Stimulated activated naive CD8-positive, alpha-beta T cell treated with anti-CD3 and anti-CD28 coated beads, Interleukin-15, Interleukin-2, amounts not matched to agents 100 ng/mL and 50 ng/mL, for 24 hours (primary cell): ENCODE results near the gene CELSR3.

ENCODE experiments used
- H3K27ac Mint-ChIP-seq: one replicate; pipeline ENCODE4 v1.8.0; 2021; ENCODE audit warnings: mild to moderate bottlenecking, mixed read lengths
- H3K27me3 Mint-ChIP-seq: one replicate; pipeline ENCODE4 v1.8.0; 2021; ENCODE audit warnings: mixed read lengths
- H3K36me3 Mint-ChIP-seq: one replicate; pipeline ENCODE4 v1.8.0; 2021; ENCODE audit warnings: low read depth, mixed read lengths
- H3K4me1 Mint-ChIP-seq: one replicate; pipeline ENCODE4 v1.8.0; 2021; ENCODE audit warnings: low read depth, mixed read lengths
- H3K4me3 Mint-ChIP-seq: one replicate; pipeline ENCODE4 v1.8.0; 2021; ENCODE audit warnings: mild to moderate bottlenecking, mixed read lengths
- H3K9me3 Mint-ChIP-seq: one replicate; pipeline ENCODE4 v1.8.0; 2021; ENCODE audit warnings: mixed read lengths

The CELSR3 gene

DNA sequence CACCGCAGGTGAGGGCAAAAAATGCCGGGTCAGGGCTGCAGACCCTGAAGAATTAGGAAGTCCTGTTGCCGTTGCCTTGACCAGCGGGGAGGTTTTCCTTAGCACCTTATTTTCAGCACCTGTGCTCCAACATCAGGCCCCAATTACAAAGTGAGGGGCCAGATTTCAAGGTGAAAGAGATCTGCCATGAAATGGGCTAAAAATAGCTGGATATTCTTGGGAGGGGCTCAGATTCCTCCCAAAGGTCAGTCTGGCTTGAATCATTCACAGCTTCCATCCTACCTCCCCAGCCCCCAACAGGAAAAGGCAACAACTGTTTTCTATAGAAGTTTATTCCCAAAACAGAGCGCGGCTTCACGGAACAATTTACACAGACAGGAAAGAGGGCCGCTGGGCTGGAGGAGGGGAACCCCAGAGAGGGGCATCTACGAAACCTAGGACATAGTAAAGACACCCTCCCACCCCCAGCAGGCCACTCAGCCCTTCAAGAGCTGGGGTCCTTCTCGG lies 26.5 kb downstream of the CELSR3 start:
- peak overlapping the region; percentile 86 for H3K4me3 Mint-ChIP-seq
- peak overlapping the region; percentile 72 for H3K27ac Mint-ChIP-seq
- peaks cover 4% of the 10 kb centered on the region for H3K36me3 Mint-ChIP-seq
- no peaks in the 10 kb centered on the region for H3K9me3 Mint-ChIP-seq
- no peaks in the 10 kb centered on the region for H3K27me3 Mint-ChIP-seq
- peaks cover 24% of the 10 kb centered on the region for H3K4me1 Mint-ChIP-seq

- H3K27ac Mint-ChIP-seq: peak within 1 kb of the TSS; percentile 72
- H3K4me3 Mint-ChIP-seq: peak within 1 kb of the TSS; percentile 86
- H3K27me3 Mint-ChIP-seq: no peaks in the 10 kb centered on the region
- H3K4me1 Mint-ChIP-seq: peaks cover 24% of the 10 kb centered on the region
- peaks cover 4% of the 10 kb centered on the region for H3K36me3 Mint-ChIP-seq
- H3K9me3 Mint-ChIP-seq: no peaks in the 10 kb centered on the region
These were observed 27.3 kb downstream of the CELSR3 start, which contains the start of gene SLC26A6 for GRCh38 chr3:48635222-48636021. Gene SLC26A6, minus strand, starts transcription at chr3:48635461. Its CDS starts 68 bp downstream, at chr3:48635393.

DNA sequence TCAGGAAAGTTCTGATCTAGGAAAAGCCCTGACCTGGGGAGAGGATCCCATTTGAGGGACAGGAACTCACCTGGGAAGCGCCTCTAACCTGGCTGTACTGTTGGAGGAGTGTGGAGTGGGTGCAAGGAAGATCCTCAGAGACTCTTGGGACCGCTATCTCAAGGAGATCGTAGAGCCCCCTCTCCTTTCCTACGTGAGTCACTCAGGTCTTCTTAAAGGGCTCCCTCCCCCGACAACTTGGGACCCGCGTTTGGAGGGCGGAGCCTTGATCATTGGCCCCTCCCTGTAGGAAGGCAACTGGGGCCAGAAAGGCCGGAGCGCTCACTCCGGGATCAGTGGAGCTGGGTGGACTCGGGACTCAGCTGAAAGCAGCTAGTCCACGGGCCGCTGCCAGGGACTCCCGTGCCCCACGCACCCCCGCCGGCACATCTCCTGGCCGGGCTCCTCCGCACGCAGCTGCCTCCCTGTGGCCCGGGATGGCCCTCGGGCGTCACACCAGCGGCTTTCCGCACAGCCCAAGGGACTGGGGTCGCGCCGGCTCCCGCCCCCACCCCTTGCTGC lies 27.9 kb downstream of the CELSR3 start:
- H3K27ac Mint-ChIP-seq: peak overlapping the region; percentile 36
- H3K36me3 Mint-ChIP-seq: peaks cover 8% of the 10 kb centered on the region
- no peaks in the 10 kb centered on the region for H3K27me3 Mint-ChIP-seq
- H3K4me1 Mint-ChIP-seq: peaks cover 24% of the 10 kb centered on the region
- peak overlapping the region; percentile 86 for H3K4me3 Mint-ChIP-seq
- H3K9me3 Mint-ChIP-seq: no peaks in the 10 kb centered on the region

- no peaks in the 10 kb centered on the region for H3K9me3 Mint-ChIP-seq
- H3K4me1 Mint-ChIP-seq: peaks cover 24% of the 10 kb centered on the region
- peaks cover 18% of the 10 kb centered on the region for H3K36me3 Mint-ChIP-seq
- H3K4me3 Mint-ChIP-seq: peak overlapping the region; percentile 86
- no peak overlapping the region for H3K27ac Mint-ChIP-seq
- no peaks in the 10 kb centered on the region for H3K27me3 Mint-ChIP-seq
These were observed 28.9 kb downstream of the CELSR3 start for GRCh38 chr3:48633743-48634142.

DNA sequence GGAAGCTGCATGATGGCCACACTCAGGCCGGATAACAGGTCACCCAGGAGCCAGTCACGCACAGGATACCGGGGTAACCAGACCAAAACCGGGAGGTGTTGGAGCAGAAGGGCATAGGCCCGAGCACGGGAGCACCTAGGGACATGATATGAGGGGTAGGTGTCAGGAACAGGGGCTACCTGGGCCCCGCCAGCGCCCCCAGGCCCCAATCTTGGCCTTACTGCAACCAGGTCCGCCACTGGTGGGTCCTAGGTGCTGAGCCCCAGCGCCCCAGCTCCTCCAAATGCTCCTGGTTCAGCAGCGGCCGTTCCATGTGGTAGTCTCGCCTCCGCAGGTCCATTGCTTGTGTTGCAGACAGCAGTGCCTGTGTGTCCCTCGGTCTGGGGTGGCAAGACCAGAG lies 29.4 kb downstream of the CELSR3 start:
- no peaks in the 10 kb centered on the region for H3K9me3 Mint-ChIP-seq
- no peak overlapping the region for H3K4me3 Mint-ChIP-seq
- no peaks in the 10 kb centered on the region for H3K27me3 Mint-ChIP-seq
- H3K36me3 Mint-ChIP-seq: peaks cover 18% of the 10 kb centered on the region
- H3K4me1 Mint-ChIP-seq: peaks cover 24% of the 10 kb centered on the region
- no peak overlapping the region for H3K27ac Mint-ChIP-seq

- Mint-ChIP-seq H3K27me3 (no peaks in the 10 kb centered on the region), H3K9me3 (no peaks in the 10 kb centered on the region), H3K4me1 (peaks cover 18% of the 10 kb centered on the region), H3K36me3 (peaks cover 26% of the 10 kb centered on the region), H3K27ac (no peak overlapping the region), H3K4me3 (no peak overlapping the region)
These were observed 30.9 kb downstream of the CELSR3 start for GRCh38 chr3:48631516-48632448.

- Mint-ChIP-seq H3K27ac (no peak overlapping the region), H3K4me1 (peaks cover 9% of the 10 kb centered on the region), H3K27me3 (no peaks in the 10 kb centered on the region), H3K4me3 (no peak overlapping the region), H3K9me3 (no peaks in the 10 kb centered on the region), H3K36me3 (peaks cover 27% of the 10 kb centered on the region)
These were observed 31.9 kb downstream of the CELSR3 start for GRCh38 chr3:48630833-48631232.

DNA sequence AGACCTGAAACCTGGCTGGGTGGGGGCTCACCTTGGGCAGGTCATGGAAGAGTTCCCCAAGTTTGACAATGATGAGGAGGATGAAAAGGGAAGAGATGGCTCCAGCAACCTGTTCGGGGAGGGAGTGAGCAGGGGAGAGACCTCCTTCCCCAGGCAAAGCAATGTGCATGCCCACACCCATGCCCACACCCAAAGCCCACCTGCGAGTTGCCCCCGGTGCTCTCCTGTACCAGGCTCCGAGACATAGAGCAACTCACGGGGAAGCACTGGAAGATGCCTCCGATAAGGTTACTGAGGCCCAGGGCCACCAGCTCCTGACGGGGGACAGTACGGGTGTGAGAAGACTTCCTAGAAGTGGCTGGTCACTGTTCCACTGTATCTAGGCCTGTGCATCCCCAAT lies 32.3 kb downstream of the CELSR3 start:
- no peaks in the 10 kb centered on the region for H3K27me3 Mint-ChIP-seq
- no peak overlapping the region for H3K27ac Mint-ChIP-seq
- H3K36me3 Mint-ChIP-seq: peaks cover 27% of the 10 kb centered on the region
- no peaks in the 10 kb centered on the region for H3K9me3 Mint-ChIP-seq
- peaks cover 8% of the 10 kb centered on the region for H3K4me1 Mint-ChIP-seq
- no peak overlapping the region for H3K4me3 Mint-ChIP-seq

DNA sequence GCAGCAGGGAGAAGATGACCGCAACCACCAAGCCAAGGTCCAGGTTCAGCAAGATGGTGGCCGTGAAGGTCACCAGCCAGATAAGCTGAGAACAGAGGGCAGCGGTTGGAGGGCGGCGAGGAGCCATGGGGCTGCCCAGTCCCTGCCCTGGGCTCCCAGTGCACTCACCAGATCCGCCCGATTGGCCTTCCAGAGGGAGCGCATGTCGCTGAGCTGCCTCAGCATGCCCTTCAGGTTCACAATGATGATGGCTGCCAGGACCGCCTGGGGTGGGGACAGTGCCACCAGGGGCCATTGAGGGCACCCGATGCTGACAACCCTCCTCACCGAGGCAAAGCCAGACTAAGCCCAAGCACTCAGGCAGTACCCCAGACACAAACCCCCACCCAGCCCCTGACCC lies 32.8 kb downstream of the CELSR3 start:
- Mint-ChIP-seq H3K27ac (no peak overlapping the region), H3K4me1 (peaks cover 8% of the 10 kb centered on the region), H3K36me3 (peaks cover 27% of the 10 kb centered on the region), H3K4me3 (no peak overlapping the region), H3K27me3 (no peaks in the 10 kb centered on the region), H3K9me3 (no peaks in the 10 kb centered on the region)

GRCh38 chr3:48628277-48629017 lies 34.2 kb downstream of the CELSR3 start:
- no peaks in the 10 kb centered on the region for H3K27me3 Mint-ChIP-seq
- H3K4me1 Mint-ChIP-seq: peaks cover 3% of the 10 kb centered on the region
- no peaks in the 10 kb centered on the region for H3K9me3 Mint-ChIP-seq
- H3K27ac Mint-ChIP-seq: no peak overlapping the region
- H3K4me3 Mint-ChIP-seq: no peak overlapping the region
- peaks cover 27% of the 10 kb centered on the region for H3K36me3 Mint-ChIP-seq

GRCh38 chr3:48625600-48625999 lies 37.1 kb downstream of the CELSR3 start:
- no peak overlapping the region for H3K27ac Mint-ChIP-seq
- H3K36me3 Mint-ChIP-seq: peaks cover 22% of the 10 kb centered on the region
- H3K4me1 Mint-ChIP-seq: peaks cover 3% of the 10 kb centered on the region
- no peak overlapping the region for H3K4me3 Mint-ChIP-seq
- no peaks in the 10 kb centered on the region for H3K27me3 Mint-ChIP-seq
- no peaks in the 10 kb centered on the region for H3K9me3 Mint-ChIP-seq

DNA sequence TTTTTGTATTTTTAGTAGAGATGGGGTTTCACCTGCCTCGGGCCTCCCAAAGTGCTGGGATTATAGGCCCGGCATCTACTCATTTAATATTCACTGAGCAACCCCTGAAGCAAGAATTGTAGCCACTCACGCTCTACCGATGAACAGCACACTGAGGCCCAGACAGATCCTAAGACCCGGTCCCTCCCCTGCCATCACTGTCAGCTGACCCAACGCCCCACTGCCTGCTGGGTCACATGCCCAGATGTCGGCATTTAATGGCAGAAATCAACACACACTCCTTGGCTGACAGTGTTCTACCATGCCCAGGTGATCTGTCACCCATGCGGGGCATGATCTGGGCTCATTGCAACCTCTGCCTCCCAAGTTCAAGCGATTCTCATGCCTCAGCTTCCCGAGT lies 37.9 kb downstream of the CELSR3 start:
- Mint-ChIP-seq H3K36me3 (peaks cover 18% of the 10 kb centered on the region), H3K9me3 (no peaks in the 10 kb centered on the region), H3K4me1 (peaks cover 3% of the 10 kb centered on the region), H3K27ac (no peak overlapping the region), H3K4me3 (no peak overlapping the region), H3K27me3 (no peaks in the 10 kb centered on the region)

- Mint-ChIP-seq H3K9me3 (no peaks in the 10 kb centered on the region), H3K27ac (no peak overlapping the region), H3K4me1 (peaks cover 3% of the 10 kb centered on the region), H3K36me3 (peaks cover 11% of the 10 kb centered on the region), H3K27me3 (no peaks in the 10 kb centered on the region), H3K4me3 (no peak overlapping the region)
These were observed 38.7 kb downstream of the CELSR3 start for GRCh38 chr3:48623851-48624547.

GRCh38 chr3:48621461-48621869 lies 41.2 kb downstream of the CELSR3 start, which contains the start of gene TMEM89:
Gene TMEM89, minus strand, starts transcription at chr3:48621769. Its CDS starts 13 bp downstream, at chr3:48621756.
- Mint-ChIP-seq H3K4me1 (peaks cover 3% of the 10 kb centered on the region), H3K27me3 (no peaks in the 10 kb centered on the region), H3K4me3 (no peak within 1 kb of the TSS), H3K9me3 (peaks cover 8% of the 10 kb centered on the region), H3K36me3 (peaks cover 7% of the 10 kb centered on the region), H3K27ac (no peak within 1 kb of the TSS)
